K562 (cell line): ENCODE results near the gene YBX3. TPM values are rescaled to one million over a fixed set of nuclear protein-coding genes. Genes with fewer than 3 reads are reported as not detected.

Experiments used
- BACH1 ChIP-seq: fragments of 200-800 bp; sonication (Bioruptor generic); IDR thresholded peaks from 2 replicates; pipeline ENCODE4 v1.6.1; 2016; ENCODE audit warnings: missing genetic modification characterization, missing compliant biosample characterization
- ZNF76 ChIP-seq: fragments of 250-450 bp; sonication (Bioruptor Pico); IDR thresholded peaks from 2 replicates; pipeline ENCODE4 v1.4.0; 2020; ENCODE audit warnings: mild to moderate bottlenecking, moderate library complexity, borderline replicate concordance
- polyA plus RNA-seq, 8 experiments: library from polyadenylated mRNA; depleted of rRNA in 4 of 8; stranded (reverse) in 5 of 8; unstranded in 3 of 8; fragments of >200 nt; fragmentation: Nextera tagmentation in 2 of 8; fragmentation: Illumina TruSeq in 1 of 8; extraction: Ambion mirVana in 2 of 8; extraction: Trizol in 1 of 8; gene quantifications; 2 replicates each; pipeline versions ENCODE4 v1.2.1 to v1.2.3, GENCODE V29; 2011 to 2014; ENCODE audit warnings: inconsistent platforms in 1 of 8, missing spikeins in 1 of 8
- total RNA-seq, 7 experiments: library from RNA; depleted of rRNA in 6 of 7; stranded (reverse); fragments of >200 nt in 6 of 7; fragmentation: Illumina TruSeq in 2 of 7; extraction: Trizol in 2 of 7; gene quantifications; 2 replicates each; pipeline versions ENCODE4 v1.2.1 to v1.2.3, GENCODE V29; 2011 to 2021; ENCODE audit warnings: low replicate concordance in 1 of 7
- TF ChIP-seq, protein P1 (sequence below): sonication (generic); formaldehyde crosslinking; IDR thresholded peaks from 2 replicates; pipeline ENCODE4 v1.8.0; 2023; ENCODE audit warnings: missing genetic modification reagents, mild to moderate bottlenecking, borderline replicate concordance
- TF ChIP-seq, protein P2 (sequence below): fragments of 450-650 bp; IDR thresholded peaks from 2 replicates; pipeline ENCODE4 v1.6.1; 2016; ENCODE audit warnings: mild to moderate bottlenecking, moderate library complexity

Gene YBX3
- total and polyA plus RNA-seq, 9 of the 15 experiments (the other 6 are each of a cell fraction or from before 2014, with no cell fraction given): 47.0 to 239 (median 81.5) TPM

DNA sequence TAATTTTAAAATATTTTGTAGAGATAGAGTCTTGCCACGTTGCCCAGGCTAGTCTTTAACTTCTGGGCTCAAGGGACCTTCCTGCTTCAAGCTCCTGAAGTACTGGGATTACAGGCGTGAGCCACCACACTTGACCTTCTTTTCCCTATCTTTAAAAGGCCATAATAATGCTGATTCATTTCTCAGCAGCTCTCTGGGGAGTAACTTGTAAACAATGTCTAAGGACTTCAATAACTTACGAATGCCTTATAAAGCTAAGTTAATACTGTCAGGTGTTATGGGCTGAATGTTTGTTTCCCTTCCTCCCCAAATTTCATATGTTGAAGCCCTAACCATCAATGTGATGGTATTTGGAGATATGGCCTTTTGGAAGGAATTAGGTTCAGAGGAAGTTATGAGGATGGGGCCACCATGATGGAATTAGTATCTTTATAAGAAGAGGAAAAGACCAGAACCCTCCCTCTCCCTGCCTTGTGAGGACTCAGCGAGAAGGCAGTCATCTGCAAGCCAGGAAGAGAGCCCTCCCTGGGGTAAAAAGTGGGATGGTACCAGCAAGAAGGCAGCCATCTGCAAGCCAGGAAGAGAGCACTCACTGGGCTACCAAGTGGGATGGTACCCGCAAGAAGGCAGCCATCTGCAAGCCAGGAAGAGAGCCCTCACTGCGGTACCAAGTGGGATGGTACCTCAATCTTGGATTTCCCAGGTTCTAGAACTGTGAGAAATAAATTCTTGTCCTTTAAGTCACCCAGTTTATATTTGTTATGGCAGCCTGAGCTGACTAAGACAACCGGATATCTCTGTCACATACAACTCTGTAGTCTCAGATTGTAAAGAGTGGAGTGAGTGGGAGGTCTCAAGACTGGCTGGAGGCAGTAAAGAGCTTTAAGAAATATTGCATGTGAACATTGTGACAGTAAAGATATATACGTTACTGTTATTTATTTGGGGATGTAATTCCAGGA is 16.3 kb upstream of the YBX3 start (continued):
- TF ChIP-seq, protein P1, sequence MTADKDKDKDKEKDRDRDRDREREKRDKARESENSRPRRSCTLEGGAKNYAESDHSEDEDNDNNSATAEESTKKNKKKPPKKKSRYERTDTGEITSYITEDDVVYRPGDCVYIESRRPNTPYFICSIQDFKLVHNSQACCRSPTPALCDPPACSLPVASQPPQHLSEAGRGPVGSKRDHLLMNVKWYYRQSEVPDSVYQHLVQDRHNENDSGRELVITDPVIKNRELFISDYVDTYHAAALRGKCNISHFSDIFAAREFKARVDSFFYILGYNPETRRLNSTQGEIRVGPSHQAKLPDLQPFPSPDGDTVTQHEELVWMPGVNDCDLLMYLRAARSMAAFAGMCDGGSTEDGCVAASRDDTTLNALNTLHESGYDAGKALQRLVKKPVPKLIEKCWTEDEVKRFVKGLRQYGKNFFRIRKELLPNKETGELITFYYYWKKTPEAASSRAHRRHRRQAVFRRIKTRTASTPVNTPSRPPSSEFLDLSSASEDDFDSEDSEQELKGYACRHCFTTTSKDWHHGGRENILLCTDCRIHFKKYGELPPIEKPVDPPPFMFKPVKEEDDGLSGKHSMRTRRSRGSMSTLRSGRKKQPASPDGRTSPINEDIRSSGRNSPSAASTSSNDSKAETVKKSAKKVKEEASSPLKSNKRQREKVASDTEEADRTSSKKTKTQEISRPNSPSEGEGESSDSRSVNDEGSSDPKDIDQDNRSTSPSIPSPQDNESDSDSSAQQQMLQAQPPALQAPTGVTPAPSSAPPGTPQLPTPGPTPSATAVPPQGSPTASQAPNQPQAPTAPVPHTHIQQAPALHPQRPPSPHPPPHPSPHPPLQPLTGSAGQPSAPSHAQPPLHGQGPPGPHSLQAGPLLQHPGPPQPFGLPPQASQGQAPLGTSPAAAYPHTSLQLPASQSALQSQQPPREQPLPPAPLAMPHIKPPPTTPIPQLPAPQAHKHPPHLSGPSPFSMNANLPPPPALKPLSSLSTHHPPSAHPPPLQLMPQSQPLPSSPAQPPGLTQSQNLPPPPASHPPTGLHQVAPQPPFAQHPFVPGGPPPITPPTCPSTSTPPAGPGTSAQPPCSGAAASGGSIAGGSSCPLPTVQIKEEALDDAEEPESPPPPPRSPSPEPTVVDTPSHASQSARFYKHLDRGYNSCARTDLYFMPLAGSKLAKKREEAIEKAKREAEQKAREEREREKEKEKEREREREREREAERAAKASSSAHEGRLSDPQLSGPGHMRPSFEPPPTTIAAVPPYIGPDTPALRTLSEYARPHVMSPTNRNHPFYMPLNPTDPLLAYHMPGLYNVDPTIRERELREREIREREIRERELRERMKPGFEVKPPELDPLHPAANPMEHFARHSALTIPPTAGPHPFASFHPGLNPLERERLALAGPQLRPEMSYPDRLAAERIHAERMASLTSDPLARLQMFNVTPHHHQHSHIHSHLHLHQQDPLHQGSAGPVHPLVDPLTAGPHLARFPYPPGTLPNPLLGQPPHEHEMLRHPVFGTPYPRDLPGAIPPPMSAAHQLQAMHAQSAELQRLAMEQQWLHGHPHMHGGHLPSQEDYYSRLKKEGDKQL: no peak
- TF ChIP-seq ZNF76 (CRISPR knock-in tag) (no peak), BACH1 (tag) (peak; percentile 49; the same call in 1 of the 2 replicates)
- TF ChIP-seq, protein P2, sequence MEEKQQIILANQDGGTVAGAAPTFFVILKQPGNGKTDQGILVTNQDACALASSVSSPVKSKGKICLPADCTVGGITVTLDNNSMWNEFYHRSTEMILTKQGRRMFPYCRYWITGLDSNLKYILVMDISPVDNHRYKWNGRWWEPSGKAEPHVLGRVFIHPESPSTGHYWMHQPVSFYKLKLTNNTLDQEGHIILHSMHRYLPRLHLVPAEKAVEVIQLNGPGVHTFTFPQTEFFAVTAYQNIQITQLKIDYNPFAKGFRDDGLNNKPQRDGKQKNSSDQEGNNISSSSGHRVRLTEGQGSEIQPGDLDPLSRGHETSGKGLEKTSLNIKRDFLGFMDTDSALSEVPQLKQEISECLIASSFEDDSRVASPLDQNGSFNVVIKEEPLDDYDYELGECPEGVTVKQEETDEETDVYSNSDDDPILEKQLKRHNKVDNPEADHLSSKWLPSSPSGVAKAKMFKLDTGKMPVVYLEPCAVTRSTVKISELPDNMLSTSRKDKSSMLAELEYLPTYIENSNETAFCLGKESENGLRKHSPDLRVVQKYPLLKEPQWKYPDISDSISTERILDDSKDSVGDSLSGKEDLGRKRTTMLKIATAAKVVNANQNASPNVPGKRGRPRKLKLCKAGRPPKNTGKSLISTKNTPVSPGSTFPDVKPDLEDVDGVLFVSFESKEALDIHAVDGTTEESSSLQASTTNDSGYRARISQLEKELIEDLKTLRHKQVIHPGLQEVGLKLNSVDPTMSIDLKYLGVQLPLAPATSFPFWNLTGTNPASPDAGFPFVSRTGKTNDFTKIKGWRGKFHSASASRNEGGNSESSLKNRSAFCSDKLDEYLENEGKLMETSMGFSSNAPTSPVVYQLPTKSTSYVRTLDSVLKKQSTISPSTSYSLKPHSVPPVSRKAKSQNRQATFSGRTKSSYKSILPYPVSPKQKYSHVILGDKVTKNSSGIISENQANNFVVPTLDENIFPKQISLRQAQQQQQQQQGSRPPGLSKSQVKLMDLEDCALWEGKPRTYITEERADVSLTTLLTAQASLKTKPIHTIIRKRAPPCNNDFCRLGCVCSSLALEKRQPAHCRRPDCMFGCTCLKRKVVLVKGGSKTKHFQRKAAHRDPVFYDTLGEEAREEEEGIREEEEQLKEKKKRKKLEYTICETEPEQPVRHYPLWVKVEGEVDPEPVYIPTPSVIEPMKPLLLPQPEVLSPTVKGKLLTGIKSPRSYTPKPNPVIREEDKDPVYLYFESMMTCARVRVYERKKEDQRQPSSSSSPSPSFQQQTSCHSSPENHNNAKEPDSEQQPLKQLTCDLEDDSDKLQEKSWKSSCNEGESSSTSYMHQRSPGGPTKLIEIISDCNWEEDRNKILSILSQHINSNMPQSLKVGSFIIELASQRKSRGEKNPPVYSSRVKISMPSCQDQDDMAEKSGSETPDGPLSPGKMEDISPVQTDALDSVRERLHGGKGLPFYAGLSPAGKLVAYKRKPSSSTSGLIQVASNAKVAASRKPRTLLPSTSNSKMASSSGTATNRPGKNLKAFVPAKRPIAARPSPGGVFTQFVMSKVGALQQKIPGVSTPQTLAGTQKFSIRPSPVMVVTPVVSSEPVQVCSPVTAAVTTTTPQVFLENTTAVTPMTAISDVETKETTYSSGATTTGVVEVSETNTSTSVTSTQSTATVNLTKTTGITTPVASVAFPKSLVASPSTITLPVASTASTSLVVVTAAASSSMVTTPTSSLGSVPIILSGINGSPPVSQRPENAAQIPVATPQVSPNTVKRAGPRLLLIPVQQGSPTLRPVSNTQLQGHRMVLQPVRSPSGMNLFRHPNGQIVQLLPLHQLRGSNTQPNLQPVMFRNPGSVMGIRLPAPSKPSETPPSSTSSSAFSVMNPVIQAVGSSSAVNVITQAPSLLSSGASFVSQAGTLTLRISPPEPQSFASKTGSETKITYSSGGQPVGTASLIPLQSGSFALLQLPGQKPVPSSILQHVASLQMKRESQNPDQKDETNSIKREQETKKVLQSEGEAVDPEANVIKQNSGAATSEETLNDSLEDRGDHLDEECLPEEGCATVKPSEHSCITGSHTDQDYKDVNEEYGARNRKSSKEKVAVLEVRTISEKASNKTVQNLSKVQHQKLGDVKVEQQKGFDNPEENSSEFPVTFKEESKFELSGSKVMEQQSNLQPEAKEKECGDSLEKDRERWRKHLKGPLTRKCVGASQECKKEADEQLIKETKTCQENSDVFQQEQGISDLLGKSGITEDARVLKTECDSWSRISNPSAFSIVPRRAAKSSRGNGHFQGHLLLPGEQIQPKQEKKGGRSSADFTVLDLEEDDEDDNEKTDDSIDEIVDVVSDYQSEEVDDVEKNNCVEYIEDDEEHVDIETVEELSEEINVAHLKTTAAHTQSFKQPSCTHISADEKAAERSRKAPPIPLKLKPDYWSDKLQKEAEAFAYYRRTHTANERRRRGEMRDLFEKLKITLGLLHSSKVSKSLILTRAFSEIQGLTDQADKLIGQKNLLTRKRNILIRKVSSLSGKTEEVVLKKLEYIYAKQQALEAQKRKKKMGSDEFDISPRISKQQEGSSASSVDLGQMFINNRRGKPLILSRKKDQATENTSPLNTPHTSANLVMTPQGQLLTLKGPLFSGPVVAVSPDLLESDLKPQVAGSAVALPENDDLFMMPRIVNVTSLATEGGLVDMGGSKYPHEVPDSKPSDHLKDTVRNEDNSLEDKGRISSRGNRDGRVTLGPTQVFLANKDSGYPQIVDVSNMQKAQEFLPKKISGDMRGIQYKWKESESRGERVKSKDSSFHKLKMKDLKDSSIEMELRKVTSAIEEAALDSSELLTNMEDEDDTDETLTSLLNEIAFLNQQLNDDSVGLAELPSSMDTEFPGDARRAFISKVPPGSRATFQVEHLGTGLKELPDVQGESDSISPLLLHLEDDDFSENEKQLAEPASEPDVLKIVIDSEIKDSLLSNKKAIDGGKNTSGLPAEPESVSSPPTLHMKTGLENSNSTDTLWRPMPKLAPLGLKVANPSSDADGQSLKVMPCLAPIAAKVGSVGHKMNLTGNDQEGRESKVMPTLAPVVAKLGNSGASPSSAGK: no peak
